Adrenal gland (tissue), 5 donors: ENCODE measurements around the gene BCAS3.

Source experiments
- CTCF ChIP-seq, 6 experiments: fragments of 450-650 bp in 4 of 6; fragments of 200-600 bp in 2 of 6; sonication (generic) in 1 of 6; IDR thresholded peaks; 1 replicate in 5 of 6; 2 replicates in 1 of 6; pipeline versions ENCODE4 v1.5.1 to v1.8.0; 2016 to 2021; ENCODE audit warnings: antibody characterized with exemption in 6 of 6, mild to moderate bottlenecking in 2 of 6, moderate library complexity in 1 of 6
- POLR2A ChIP-seq, 2 donors: fragments of 450-650 bp; IDR thresholded peaks; one replicate each; pipeline ENCODE4 v1.6.1; 2017; ENCODE audit warnings: antibody characterized with exemption in 2 of 2, mild to moderate bottlenecking in 2 of 2, moderate library complexity in 1 of 2
- donor health status: DM: no; HTN: no; CAD: no.

DNA sequence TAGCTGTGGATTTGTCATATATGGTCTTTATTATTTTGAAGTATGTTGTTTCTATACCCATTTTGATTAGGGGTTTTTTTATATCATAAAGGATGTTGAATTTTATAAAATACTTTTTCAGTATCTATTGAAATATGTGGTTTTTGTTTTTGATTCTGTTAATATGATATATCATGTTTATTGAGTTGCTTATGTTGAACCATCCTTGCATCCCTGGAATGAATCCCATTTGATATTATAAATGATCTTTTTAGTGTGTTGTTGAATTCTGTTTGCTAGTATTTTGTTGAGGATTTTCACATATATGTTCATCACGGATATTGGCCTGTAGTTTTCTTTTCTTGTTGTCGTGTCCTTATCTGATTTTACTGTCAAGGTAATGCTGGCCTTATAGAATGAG, 286.5 kb downstream of the BCAS3 start:
- TF ChIP-seq CTCF (IDR thresholded peaks at IDR 0.05) (no peak), POLR2A (IDR thresholded peaks at IDR 0.05) (no peak)
